Globus pallidus (tissue), 1 donor: ENCODE data around the gene OR8B3.
"Not testable (repeated sequence)": the region's sequence is repeated elsewhere in the genome, so short reads cannot be mapped to it uniquely, and the experiment has no call there.

ENCODE experiments used
- DNase-seq: peaks from one replicate; pipeline ENCODE4 v3.0.0-alpha.2; 2015; ENCODE audit warnings: low spot score

The OR8B3 gene

GRCh38 chr11:124398924-124399323 is at the start of gene OR8B3:
Gene OR8B3 (minus strand): TSS chr11:124399024. CDS start chr11:124397351, 1,673 bp downstream.
- no peak for DNase-seq

- DNase-seq: no peak
Measured at GRCh38 chr11:124446916-124447315, 48.1 kb upstream of the OR8B3 start.

- DNase-seq: no peak
Measured at GRCh38 chr11:124445646-124446150, 46.9 kb upstream of the OR8B3 start, which contains the start of gene OR8B8. Gene OR8B8 (minus strand): TSS chr11:124445696. CDS start chr11:124441085, 4,611 bp downstream.

GRCh38 chr11:124442847-124443246 is 44.0 kb upstream of the OR8B3 start:
- DNase-seq: no peak

GRCh38 chr11:124442442-124442841 is 43.6 kb upstream of the OR8B3 start:
- DNase-seq: no peak

GRCh38 chr11:124441519-124441918 is 42.7 kb upstream of the OR8B3 start:
- DNase-seq: no peak

- no peak for DNase-seq
Measured at GRCh38 chr11:124441081-124441480, 42.3 kb upstream of the OR8B3 start.

- no peak for DNase-seq
Measured at GRCh38 chr11:124440608-124441007, 41.8 kb upstream of the OR8B3 start.

GRCh38 chr11:124434699-124435098 is 35.9 kb upstream of the OR8B3 start:
- no peak for DNase-seq

- no peak for DNase-seq
Measured at GRCh38 chr11:124429599-124429998, 30.8 kb upstream of the OR8B3 start.

- no peak for DNase-seq
Measured at GRCh38 chr11:124424384-124424921, 25.6 kb upstream of the OR8B3 start, which contains the start of gene OR8B4. Gene OR8B4 (minus strand): TSS chr11:124424871. CDS start chr11:124424871, 0 bp downstream.

GRCh38 chr11:124421043-124421442 is 22.2 kb upstream of the OR8B3 start:
- DNase-seq: no peak

- peak; percentile 3 for DNase-seq
Measured at GRCh38 chr11:124415356-124415923, 16.6 kb upstream of the OR8B3 start.

GRCh38 chr11:124409906-124410305 is 11.1 kb upstream of the OR8B3 start:
- DNase-seq: no peak

- no peak for DNase-seq
Measured at GRCh38 chr11:124405581-124405980, 6.8 kb upstream of the OR8B3 start.

GRCh38 chr11:124403186-124403585 is 4.4 kb upstream of the OR8B3 start:
- DNase-seq: not testable (repeated sequence)

- DNase-seq: peak; percentile 31
Measured at GRCh38 chr11:124402326-124402922, 3.6 kb upstream of the OR8B3 start.

- DNase-seq: not testable (repeated sequence)
Measured at GRCh38 chr11:124396847-124397246, 2.0 kb downstream of the OR8B3 start.

- no peak for DNase-seq
Measured at GRCh38 chr11:124394408-124394807, 4.4 kb downstream of the OR8B3 start.

- DNase-seq: no peak
Measured at GRCh38 chr11:124384399-124384798, 14.4 kb downstream of the OR8B3 start, which contains the start of gene OR8B2. Gene OR8B2 (minus strand): TSS chr11:124384499. CDS start chr11:124383343, 1,156 bp downstream.

GRCh38 chr11:124382857-124383256 is 16.0 kb downstream of the OR8B3 start:
- not testable (repeated sequence) for DNase-seq

GRCh38 chr11:124380585-124380984 is 18.2 kb downstream of the OR8B3 start:
- DNase-seq: no peak

GRCh38 chr11:124376280-124376679 is 22.5 kb downstream of the OR8B3 start:
- no peak for DNase-seq
